ENCODE measurements around the gene PARPBP.
"Not testable (repeated sequence)": the region's sequence is repeated elsewhere in the genome, so short reads cannot be mapped to it uniquely, and the experiment has no call there.

The PARPBP gene, protein sequence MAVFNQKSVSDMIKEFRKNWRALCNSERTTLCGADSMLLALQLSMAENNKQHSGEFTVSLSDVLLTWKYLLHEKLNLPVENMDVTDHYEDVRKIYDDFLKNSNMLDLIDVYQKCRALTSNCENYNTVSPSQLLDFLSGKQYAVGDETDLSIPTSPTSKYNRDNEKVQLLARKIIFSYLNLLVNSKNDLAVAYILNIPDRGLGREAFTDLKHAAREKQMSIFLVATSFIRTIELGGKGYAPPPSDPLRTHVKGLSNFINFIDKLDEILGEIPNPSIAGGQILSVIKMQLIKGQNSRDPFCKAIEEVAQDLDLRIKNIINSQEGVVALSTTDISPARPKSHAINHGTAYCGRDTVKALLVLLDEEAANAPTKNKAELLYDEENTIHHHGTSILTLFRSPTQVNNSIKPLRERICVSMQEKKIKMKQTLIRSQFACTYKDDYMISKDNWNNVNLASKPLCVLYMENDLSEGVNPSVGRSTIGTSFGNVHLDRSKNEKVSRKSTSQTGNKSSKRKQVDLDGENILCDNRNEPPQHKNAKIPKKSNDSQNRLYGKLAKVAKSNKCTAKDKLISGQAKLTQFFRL

DNA sequence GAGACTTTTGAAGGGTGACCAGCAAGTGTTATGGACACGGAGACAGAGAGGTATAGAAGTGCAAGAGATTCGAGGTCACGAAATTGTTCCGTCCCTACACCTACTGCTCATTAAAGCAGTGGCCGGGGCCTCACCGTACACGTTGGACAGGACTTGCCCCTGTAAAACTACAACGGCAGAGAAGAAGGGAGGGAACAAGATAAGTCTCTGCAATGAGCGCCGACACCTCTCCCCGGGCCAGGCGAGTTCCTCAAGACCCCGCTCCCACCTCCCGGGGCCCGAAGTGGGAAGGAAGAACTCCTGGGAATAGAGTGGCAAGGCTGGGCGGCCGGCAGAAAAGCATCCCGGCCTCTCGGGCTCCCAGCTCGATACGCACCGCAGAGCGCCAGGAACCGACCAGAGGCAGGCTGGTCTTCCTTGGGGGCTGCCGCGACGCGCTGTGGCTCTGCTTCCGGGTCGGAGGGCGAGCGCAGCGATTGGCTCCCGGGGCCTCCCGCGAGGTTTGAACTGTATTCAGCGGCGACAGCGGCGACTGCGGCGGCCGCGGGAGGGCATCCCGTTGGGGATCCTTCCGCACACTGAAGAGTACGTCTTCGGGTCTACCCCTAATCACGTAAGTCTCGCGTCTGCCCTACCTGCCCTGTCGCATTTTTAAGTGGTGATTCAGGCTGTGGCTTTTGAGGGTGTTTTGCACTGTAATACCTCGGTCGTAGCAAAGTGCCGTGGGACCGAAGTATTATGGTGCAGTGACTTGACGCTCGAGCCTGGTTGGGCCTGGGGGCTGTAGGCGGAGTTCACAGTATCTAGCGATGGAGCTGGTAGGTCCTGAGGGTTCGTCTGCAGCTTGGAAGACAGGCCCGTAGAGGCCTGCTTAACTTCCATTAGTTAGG lies at the start of gene PARPBP, which contains the start of gene NUP37:
TSS of gene PARPBP (plus strand) at position 510 of the 890 bp plus-strand sequence. CDS start 3,706 bp downstream, outside the sequence.
TSS of gene NUP37 (minus strand) at position 441 of the 890 bp plus-strand sequence. CDS start 1,596 bp downstream, outside the sequence.
- peak; percentile 90 for DNase-seq

DNA sequence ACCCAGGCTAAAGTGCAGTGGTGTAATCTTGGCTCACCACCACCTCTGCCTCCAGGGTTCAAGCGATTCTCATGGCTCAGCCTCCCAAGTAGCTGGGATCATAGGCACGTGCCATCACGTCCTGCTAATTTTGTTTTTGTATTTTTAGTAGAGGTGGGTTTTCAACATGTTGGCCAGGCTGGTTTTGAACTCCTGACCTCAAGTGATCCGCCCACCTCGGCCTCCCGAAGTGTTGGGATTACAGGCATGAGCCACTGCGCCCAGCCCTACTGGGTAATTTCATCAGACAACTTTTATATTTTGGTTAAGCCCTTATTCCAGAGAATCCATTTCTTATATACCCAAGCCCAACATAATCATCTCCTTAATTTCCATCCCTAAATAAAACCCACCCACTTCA lies 47.9 kb upstream of the PARPBP start:
- not testable (repeated sequence) for DNase-seq

DNA sequence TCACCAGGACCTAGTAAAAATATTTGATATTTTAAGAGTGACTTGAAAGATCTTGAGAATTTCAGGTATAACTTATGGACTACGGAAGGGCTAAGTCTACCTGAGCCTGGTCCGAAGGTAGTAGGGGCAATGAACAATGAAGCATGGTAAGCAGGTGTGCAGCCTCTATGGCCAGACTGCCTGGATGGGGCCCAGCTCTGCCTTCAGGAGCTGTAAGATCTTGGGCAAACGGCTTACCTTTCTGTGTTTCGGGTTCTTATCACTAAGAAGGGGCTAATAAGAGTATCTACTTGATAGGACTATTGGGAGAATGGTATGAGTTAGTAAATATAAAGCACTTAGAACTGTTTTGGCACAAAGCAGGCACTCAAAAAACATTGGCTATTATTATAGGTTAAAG lies 39.1 kb upstream of the PARPBP start:
- no peak for DNase-seq

DNA sequence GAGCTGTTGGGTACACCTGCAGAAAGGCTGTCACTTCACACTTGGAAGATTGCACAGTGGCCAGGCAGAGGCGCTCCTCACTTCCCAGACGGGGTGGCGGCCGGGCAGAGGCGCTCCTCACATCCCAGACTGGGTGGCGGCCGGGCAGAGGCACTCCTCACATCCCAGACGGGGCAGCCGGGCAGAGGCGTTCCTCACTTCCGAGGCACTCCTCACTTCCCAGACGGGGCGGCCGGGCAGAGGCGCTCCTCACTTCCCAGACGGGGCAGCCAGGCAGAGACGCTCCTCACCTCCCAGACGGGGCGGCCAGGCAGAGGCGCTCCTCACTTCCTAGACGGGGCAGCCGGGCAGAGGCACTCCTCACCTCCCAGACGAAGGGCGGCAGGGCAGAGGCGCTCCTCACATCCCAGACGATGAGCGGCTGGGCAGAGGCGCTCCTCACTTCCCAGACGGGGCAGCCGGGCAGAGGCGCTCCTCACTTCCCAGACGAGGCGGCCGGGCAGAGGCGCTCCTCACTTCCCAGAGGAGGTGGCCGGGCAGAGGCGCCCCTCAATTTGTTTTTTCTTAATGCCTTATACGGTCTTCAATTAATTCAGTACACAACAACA lies 30.7 kb upstream of the PARPBP start:
- not testable (repeated sequence) for DNase-seq

DNA sequence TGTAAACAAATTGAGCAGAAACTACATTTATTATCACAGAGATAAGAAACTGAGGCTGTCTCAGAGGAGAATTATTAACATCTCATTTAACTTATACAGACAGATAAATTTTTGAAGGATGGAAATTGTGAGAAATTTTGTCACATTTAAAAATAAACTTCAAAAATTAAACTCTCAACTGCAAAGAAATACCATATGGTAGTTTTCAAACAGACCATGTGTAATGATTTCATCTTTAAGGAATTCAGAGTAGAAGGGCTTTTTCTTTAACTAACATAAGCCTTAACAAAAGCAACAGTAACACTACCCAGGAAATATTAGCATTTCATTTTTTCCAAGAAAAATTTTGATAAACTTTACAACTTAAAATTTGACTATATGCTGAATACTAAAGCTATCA lies 26.7 kb upstream of the PARPBP start:
- DNase-seq, result no peak

DNA sequence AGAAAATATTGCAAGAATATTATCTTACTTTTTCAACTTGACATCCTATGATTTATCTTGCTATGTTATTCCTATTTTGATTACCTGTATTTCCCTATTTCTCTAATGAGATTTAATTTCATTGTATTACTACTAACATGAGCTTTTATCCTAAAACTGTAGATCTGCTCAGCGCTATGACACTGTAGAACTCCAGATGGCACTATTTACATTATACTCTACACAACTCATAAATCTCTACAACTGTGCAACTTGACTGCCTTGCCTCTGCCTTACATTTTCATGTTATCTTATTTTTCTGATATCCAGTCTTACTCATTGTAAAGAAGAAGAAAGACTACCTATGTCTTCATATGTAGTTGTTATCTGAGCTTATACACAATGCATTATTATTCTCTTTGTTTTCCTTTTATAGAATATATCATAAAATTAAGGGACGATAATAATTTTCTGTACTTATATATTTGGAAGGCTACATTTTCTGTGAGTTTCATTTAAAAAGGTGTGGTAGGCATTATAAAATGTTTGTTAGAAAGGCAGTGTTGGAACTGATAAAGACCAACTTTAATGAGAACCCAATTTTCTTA lies 24.2 kb upstream of the PARPBP start:
- DNase-seq, result no peak

DNA sequence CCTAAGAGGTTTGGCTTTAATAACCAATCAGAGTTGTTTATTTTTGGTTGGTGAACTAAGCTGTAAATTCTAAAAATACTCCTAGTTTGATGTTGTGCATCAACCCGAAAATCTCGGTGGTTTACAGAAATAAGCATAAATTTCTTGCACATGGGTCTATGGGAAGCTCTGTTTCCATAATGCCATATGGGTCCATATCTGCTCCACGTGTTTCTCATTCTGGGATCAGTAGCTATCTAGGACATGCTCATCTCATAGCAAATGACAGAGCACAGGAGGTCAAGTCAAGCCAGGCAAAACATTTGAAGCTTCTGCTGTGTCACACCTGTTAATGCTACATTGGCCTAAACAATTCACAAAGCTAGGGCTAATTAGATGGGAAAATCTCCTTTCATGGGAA lies 23.1 kb upstream of the PARPBP start:
- DNase-seq, result no peak

DNA sequence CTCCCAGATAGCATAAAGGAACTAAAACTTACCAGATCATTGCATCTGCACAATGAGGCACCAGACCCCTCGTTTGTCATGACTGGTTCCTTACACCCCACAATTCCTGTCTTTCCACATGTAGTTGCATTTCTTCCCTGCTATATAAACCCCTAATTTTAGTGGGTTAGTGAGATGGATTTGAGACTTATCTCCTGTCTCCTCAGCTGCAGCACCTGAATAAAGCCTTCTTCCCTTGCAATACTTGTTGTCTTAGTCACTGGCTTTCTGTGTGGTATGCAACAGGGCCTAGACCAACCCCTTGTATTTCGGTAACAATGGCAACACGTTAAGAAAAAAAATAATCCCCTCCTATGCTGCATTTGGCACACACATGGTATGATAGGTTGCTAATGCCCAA lies 13.1 kb upstream of the PARPBP start:
- no peak for DNase-seq

DNA sequence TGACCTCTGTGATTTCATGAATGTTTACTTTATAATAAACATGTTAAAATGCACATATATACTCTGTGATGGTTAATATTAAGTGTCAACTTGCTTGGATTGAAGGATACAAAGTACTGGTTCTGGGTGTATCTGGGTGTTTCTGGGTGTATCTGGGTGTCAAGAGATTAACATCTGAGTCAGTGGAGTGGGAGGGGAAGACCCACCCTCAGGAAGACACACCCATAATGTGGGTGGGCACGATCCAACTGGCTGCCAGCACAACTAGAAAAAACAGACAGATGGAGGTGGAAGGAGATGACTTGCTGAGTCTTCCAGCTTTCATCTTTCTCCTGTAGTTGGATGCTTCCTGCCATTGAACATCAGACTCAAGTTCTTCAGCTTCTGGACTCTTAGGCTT lies 12.0 kb upstream of the PARPBP start:
- DNase-seq, result no peak

DNA sequence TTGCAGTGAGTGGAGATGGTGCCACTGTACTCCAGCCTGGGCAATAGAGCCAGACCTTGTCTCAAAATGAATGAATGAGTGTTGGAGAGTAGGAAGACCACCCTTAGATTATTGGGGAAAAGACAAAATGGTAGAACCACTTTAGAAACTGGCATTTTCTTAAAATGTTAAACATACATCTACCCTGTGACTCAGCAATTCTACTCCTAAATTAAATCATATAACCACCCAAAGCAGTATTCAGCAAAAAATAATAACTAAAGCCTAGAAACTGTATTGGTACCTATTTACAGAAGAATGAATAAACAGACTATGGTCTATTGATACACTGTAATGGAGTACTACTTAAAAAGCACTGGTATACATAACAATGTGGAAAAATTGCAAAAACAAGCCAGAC lies 9.2 kb upstream of the PARPBP start:
- no peak for DNase-seq

DNA sequence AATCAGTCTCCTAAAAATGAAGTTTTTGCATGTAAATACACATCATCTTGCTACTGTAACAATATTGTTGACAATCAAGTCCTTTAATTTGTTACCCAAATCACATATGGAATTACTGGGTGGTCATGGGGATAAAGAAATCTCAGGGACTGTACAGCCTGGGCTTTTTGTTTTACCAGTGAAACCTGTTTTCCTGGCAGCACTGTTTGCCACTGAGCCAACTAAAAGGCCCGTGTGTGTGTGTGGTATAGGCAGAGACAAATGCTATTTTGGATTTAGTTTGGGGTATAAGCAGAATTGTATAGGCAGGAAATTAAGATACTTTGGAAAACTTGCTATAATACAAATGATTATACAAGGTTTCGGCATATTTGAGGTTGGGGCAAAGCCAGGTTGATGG lies 5.8 kb upstream of the PARPBP start:
- no peak for DNase-seq

DNA sequence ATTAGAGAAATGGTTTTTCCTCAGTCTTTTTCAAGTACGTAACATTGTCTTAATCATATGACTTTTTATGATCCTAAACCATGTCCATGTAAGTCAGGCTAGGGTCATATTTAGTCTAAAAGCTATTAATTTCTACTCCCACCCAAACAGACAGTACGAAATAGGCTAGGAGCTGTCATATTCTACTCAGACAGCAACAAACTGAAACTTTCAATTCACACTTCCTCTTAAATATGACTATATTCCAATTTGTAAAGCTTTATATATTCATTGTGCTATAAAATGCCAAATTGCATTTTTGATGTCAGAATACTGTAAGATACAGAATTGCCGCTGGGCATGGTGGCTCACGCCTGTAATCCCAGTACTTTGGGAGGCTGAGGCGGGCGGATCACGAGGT lies 3.6 kb upstream of the PARPBP start:
- no peak for DNase-seq

DNA sequence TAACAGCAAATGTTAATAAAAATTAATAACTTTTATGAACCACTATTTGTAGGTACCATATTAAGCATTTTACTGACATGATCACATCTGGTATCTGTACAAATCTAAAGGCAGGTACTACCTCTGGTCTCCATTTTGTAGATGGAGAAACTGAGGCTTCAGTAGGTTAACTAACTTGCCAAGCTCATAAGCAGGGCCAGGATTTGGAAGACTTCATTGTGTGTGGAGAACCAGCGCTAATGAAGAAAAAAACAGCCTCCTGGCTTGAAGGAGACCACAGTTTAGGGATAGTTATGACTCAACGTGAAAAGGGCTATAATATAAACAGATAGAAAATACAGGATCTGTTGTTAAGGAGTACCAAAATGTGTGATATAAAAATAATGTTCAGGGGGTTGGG lies 1.1 kb upstream of the PARPBP start:
- no peak for DNase-seq

DNA sequence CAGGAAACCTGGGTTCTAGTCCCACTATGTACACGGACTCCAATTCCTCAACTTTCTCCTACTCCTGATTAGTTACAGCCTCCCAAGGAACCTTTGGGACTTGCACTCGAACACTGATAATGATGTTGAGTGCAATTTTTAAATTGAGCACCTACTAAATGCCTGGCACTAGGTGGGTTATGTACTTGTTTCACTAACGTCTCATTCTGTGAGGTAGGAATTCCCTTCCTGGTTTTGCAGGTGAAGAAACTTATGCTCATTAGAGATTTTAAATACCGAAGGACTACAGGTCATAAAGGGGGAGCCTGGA lies 536 bp downstream of the PARPBP start:
- DNase-seq, result no peak

DNA sequence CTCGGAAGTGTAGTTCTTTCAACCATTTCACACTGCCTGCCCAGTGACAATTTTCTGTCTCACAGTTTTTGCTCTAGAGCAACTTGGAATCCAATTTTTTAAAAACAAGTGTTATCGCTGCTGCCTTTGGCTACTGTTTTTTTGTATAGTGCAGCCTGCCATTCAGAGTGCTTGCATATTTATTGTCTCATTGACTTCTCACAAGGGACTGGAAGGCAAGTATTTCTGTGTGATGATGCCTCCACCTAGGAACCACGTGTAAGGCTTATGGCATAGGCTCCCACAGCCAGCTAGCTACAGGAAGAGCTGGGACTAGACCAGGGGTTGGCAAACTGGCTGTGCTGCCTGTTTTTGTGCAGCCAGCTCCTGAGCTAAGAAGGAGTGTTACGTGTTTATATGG lies 903 bp downstream of the PARPBP start:
- no peak for DNase-seq

DNA sequence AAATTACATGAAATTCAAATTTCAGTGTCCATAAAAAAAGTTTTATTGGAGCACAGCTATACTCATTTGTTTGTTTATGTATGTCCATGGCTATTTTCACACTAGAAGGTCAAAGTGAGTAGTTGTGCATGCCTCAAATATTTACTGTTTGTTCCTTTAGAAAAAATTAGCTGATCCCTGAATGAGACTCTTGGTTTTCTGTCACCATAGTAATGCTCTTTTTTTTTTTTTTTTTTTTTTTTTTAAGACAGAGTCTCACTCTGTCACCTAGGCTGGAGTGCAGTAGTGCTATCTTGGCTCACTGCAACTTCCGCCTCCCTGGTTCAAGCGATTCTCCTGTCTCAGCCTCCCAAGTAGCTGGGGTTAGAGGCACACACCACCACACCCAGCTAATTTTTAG lies 1.3 kb downstream of the PARPBP start:
- not testable (repeated sequence) for DNase-seq

DNA sequence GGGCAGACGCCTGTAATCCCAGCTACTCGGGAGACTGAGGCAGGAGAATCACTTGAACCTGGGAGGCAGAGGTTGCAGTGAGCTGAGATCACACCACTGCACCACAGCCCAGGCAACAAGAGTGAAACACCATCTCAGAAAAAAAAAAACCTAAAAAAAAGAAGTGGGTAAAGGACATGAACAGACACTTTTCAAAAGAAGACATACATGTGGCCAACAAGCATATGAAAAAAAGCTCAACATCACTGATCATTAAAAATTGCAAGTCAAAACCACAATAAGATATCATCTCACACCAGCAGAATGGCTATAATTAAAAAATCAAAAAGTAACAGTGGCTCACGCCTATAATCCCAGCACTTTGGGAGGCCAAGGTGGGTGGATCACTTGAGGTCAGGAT lies 10.7 kb downstream of the PARPBP start:
- DNase-seq, result not testable (repeated sequence)

DNA sequence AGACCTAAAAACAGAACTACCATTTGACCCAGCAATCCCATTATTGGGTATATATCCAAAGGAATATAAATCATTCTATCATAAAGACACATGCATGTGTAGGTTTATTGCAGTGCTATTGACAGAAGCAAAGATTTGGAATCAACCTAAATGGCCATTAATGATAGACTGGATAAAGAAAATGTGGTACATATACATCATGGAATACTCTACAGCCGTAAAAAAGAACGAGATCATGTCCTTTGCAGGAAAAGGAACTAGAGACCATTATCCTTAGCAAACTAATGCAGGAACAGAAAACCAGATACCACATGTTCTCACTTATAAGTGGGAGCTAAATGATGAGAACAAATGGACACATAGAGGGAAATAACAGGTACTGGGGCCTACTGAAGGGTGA lies 11.5 kb downstream of the PARPBP start:
- DNase-seq, result not testable (repeated sequence)

DNA sequence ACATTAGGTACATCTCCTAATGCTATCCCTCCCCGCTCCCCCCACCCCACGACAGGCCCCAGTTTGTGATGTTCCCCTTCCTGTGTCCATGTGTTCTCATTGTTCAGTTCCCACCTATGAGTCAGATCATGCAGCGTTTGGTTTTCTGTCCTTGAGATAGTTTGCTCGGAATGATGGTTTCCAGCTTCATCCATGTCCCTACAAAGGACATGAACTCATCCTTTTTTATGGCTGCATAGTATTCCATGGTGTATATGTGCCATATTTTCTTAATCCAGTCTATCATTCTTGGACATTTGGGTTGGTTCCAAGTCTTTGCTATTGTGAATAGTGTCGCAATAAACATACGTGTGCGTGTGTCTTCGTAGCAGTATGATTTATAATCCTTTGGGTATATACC lies 17.6 kb downstream of the PARPBP start:
- not testable (repeated sequence) for DNase-seq

DNA sequence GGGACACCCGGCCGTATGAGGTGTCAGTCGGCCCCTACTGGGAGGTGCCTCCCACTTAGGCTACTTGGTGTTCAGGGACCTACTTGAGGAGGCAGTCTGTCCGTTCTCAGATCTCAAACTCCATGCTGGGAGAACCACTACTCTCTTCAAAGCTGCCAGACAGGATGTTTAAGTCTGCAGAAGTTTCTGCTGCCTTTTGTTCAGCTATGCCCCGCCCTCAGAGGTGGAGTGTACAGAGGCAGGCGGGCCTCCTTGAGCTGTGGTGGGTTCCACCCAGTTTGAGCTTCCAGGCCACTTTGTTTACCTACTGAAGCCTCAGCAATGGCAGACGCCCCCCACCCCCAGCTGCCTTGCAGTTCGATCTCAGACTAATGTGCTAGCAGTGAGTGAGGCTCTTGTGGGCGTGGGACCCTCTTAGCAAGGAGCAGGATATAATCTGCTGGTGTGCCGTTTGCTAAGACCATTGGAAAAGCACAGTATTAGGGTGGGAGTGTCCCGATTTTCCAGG lies 22.9 kb downstream of the PARPBP start:
- DNase-seq, result peak; percentile 33

DNA sequence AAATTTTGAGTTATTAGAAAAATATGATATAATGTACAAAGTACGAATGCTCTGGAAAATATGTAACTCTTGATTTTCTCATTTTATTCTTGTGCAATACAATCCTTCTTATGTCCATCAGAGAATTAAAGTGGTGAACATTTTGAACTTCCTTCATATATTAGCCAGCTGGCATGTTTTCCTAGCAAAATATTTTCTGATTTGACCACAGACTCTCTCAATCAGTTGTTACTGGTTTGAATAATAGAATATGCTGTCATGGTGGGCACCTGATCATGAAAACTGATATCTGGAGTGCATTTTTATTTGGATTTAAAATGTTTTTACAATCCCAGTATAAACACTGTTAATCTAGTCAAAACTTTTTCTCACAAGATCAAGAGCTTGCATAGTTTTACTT lies 24.2 kb downstream of the PARPBP start:
- no peak for DNase-seq

DNA sequence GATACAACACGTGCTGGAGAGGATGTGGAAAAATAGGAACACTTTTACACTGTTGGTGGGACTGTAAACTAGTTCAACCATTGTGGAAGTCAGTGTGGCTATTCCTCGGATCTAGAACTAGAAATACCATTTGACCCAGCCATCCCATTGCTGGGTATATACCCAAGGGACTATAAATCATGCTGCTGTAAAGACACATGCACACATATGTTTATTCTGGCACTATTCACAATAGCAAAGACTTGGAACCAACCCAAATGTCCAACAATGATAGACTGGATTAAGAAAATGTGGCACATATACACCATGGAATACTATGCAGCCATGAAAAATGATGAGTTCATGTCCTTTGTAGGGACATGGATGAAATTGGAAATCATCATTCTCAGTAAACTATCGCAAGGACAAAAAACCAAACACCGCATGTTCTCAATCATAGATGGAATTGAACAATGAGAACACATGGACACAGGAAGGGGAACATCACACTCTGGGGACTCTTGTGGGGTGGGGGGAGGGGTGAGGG lies 27.1 kb downstream of the PARPBP start:
- DNase-seq, result not testable (repeated sequence)
